ENCODE measurements around the gene STX18.

The STX18 gene

DNA sequence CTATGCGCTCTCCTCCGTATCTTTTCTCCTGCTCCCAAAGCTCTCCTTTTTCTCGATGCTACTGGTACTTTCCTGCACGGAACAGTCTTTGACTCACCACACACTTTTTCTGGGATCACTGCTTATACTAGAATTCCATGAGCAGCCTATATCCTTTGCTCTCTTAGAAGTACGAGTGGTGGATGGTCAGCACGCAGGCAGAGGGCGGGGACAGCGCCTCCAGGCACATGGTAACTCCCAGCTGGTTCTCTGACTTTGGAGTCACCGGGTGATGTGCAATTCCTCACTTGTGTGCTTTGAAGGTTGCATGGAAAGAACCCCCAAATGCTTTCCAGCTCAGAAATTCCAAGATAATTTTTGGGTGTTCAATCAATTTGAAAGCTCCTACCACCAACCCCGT lies 56.0 kb downstream of the STX18 start:
- no peak overlapping the region for H3K23ac ChIP-seq (ENCODE audit: low read length)
- H3K27me3 ChIP-seq (ENCODE audit: insufficient read depth, low read length): no peaks in the 10 kb centered on the region
- H3K4ac ChIP-seq (ENCODE audit: low read depth, low read length): no peak overlapping the region
- H4K91ac ChIP-seq (ENCODE audit: low read depth, low read length): no peak overlapping the region
- no peaks in the 10 kb centered on the region for H3K79me2 ChIP-seq (ENCODE audit: control insufficient read depth, insufficient read depth, low read length, poor library complexity)
- H4K8ac ChIP-seq (ENCODE audit: low read depth, low read length): no peak overlapping the region
- no peak overlapping the region for H2AK5ac ChIP-seq (ENCODE audit: low read length)
- no peak overlapping the region for H3K4me2 ChIP-seq (ENCODE audit: low read length)
- no peak overlapping the region for H2BK12ac ChIP-seq (ENCODE audit: low read length)
- peaks cover 5% of the 10 kb centered on the region in 2 experiments for H3K4me1 ChIP-seq (ENCODE audit: control insufficient read depth in 1 of 2, insufficient read depth in 2 of 2, low read length in 2 of 2)
- no peak overlapping the region for H4K12ac ChIP-seq (ENCODE audit: low read depth, low read length)
- H2AFZ ChIP-seq (ENCODE audit: insufficient read depth, low read length, poor library complexity): no peak overlapping the region
- H3K9me3 ChIP-seq (ENCODE audit: insufficient read depth, low read depth, low read length): no peaks in the 10 kb centered on the region
- H2BK5ac ChIP-seq (ENCODE audit: low read depth, low read length, poor library complexity): no peak overlapping the region
- no peak overlapping the region for H3K4me3 ChIP-seq (ENCODE audit: low read depth, low read length)
- no peak overlapping the region for H3K9ac ChIP-seq (ENCODE audit: low read length)
- peak overlapping the region; percentile 71 for H3K18ac ChIP-seq (ENCODE audit: low read length)
- DNase-seq: no peak
- H3K79me1 ChIP-seq (ENCODE audit: low read length): no peaks in the 10 kb centered on the region
- no peak overlapping the region for H3K27ac ChIP-seq (ENCODE audit: low read depth, low read length)
- H2BK120ac ChIP-seq (ENCODE audit: insufficient read depth, low read length, poor library complexity): no peak overlapping the region
- no CpG with 5 or more reads among the region's 10 CpGs for WGBS (ENCODE audit: extremely low coverage, insufficient coverage, insufficient read length)
- no peak overlapping the region for H3K14ac ChIP-seq (ENCODE audit: low read length)
- H3K36me3 ChIP-seq (ENCODE audit: control insufficient read depth in 1 of 2, insufficient read depth in 2 of 2, low read length in 2 of 2): no peaks in the 10 kb centered on the region

DNA sequence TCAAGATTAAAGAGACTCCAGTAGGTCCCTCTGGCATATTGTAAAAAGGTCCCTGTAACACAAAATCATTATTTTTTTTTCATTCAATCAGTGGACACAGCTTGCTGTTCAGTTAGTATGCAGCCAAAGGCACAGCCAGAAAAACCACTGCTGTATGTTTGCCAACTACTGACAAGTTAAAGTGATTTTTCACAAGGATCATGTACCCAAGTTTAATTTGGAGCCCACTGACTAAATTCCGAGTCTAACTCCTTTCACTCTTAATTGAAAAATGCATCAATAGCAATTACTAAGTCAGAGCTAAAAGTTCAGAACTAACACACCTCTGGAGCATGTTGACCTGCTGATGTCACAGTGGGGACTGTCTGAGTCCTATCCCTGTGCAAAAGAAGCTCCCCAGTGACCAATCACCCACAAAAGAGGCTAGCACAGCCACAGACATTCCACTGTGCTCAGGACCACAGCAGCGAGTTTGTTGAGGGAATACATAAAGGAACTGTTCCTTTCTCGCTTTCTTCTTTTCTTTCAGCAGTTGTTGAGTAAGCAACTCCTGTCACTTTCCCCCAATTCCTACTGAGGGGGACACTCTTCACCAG lies 60.4 kb downstream of the STX18 start:
- no peak overlapping the region for H2BK120ac ChIP-seq (ENCODE audit: insufficient read depth, low read length, poor library complexity)
- H3K27ac ChIP-seq (ENCODE audit: low read depth, low read length): no peak overlapping the region
- no peak overlapping the region for H3K18ac ChIP-seq (ENCODE audit: low read length)
- H3K36me3 ChIP-seq (ENCODE audit: control insufficient read depth in 1 of 2, insufficient read depth in 2 of 2, low read length in 2 of 2): no peaks in the 10 kb centered on the region
- H3K9ac ChIP-seq (ENCODE audit: low read length): no peak overlapping the region
- H3K27me3 ChIP-seq (ENCODE audit: insufficient read depth, low read length): no peaks in the 10 kb centered on the region
- no peak overlapping the region for H2AK5ac ChIP-seq (ENCODE audit: low read length)
- no peak overlapping the region for H3K14ac ChIP-seq (ENCODE audit: low read length)
- H4K8ac ChIP-seq (ENCODE audit: low read depth, low read length): no peak overlapping the region
- H2BK5ac ChIP-seq (ENCODE audit: low read depth, low read length, poor library complexity): no peak overlapping the region
- no peaks in the 10 kb centered on the region for H3K79me2 ChIP-seq (ENCODE audit: control insufficient read depth, insufficient read depth, low read length, poor library complexity)
- H3K4me2 ChIP-seq (ENCODE audit: low read length): no peak overlapping the region
- no peak overlapping the region for H2AFZ ChIP-seq (ENCODE audit: insufficient read depth, low read length, poor library complexity)
- no peak overlapping the region for H4K91ac ChIP-seq (ENCODE audit: low read depth, low read length)
- peaks cover 8% of the 10 kb centered on the region in 2 experiments for H3K4me1 ChIP-seq (ENCODE audit: control insufficient read depth in 1 of 2, insufficient read depth in 2 of 2, low read length in 2 of 2)
- H2BK12ac ChIP-seq (ENCODE audit: low read length): no peak overlapping the region
- DNase-seq: no peak
- H4K12ac ChIP-seq (ENCODE audit: low read depth, low read length): no peak overlapping the region
- H3K4me3 ChIP-seq (ENCODE audit: low read depth, low read length): no peak overlapping the region
- no peaks in the 10 kb centered on the region for H3K79me1 ChIP-seq (ENCODE audit: low read length)
- H3K4ac ChIP-seq (ENCODE audit: low read depth, low read length): no peak overlapping the region
- H3K9me3 ChIP-seq (ENCODE audit: insufficient read depth, low read depth, low read length): no peaks in the 10 kb centered on the region
- H3K23ac ChIP-seq (ENCODE audit: low read length): no peak overlapping the region
- no CpG with 5 or more reads among the region's 3 CpGs for WGBS (ENCODE audit: extremely low coverage, insufficient coverage, insufficient read length)

DNA sequence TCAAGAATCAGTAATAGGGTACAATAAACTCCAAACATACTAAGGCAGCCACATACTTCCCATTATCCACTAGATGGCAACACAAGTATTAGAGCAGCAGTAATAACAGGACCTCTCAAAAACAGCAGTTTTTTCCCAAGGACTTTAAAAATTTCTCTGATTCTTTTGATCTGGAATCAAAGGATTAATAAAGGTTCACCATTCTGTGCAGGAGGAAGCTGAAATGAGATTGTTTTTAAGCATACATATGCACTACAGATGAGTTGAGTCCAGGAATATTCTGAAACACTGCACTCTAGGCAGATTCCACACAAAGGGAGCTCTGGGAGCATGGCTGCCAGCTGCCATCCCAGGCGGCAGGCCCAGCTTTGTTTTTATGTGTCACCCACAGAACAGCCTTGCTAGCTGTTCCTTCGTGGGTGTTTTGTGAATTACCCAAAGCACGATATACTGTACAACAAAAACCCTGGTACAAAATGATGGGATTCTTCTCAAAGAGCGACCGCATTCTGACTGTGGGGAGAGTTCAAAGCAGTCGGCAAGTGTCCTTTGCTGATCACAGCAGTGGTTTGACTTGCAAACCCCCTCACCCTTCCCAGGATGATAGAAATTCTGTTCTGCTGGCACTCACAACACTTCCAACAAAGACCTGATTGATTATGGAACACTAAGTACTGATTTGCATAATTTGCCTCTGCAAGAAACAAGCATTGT lies 61.0 kb downstream of the STX18 start:
- no peak overlapping the region for H2BK12ac ChIP-seq (ENCODE audit: low read length)
- H2BK120ac ChIP-seq (ENCODE audit: insufficient read depth, low read length, poor library complexity): no peak overlapping the region
- no peaks in the 10 kb centered on the region for H3K36me3 ChIP-seq (ENCODE audit: control insufficient read depth in 1 of 2, insufficient read depth in 2 of 2, low read length in 2 of 2)
- H3K4me2 ChIP-seq (ENCODE audit: low read length): no peak overlapping the region
- WGBS (ENCODE audit: extremely low coverage, insufficient coverage, insufficient read length): no CpG with 5 or more reads among the region's 6 CpGs
- no peak overlapping the region for H3K4ac ChIP-seq (ENCODE audit: low read depth, low read length)
- H4K12ac ChIP-seq (ENCODE audit: low read depth, low read length): no peak overlapping the region
- DNase-seq: no peak
- H3K23ac ChIP-seq (ENCODE audit: low read length): no peak overlapping the region
- H3K4me1 ChIP-seq (ENCODE audit: control insufficient read depth in 1 of 2, insufficient read depth in 2 of 2, low read length in 2 of 2): peaks cover 8% of the 10 kb centered on the region in 2 experiments
- H3K18ac ChIP-seq (ENCODE audit: low read length): no peak overlapping the region
- H3K4me3 ChIP-seq (ENCODE audit: low read depth, low read length): no peak overlapping the region
- H2AK5ac ChIP-seq (ENCODE audit: low read length): no peak overlapping the region
- no peak overlapping the region for H3K9ac ChIP-seq (ENCODE audit: low read length)
- no peaks in the 10 kb centered on the region for H3K79me1 ChIP-seq (ENCODE audit: low read length)
- H4K91ac ChIP-seq (ENCODE audit: low read depth, low read length): peak overlapping the region; percentile 29
- peak overlapping the region; percentile 34 for H3K14ac ChIP-seq (ENCODE audit: low read length)
- H3K27ac ChIP-seq (ENCODE audit: low read depth, low read length): no peak overlapping the region
- H3K9me3 ChIP-seq (ENCODE audit: insufficient read depth, low read depth, low read length): no peaks in the 10 kb centered on the region
- H2AFZ ChIP-seq (ENCODE audit: insufficient read depth, low read length, poor library complexity): no peak overlapping the region
- H4K8ac ChIP-seq (ENCODE audit: low read depth, low read length): no peak overlapping the region
- no peaks in the 10 kb centered on the region for H3K27me3 ChIP-seq (ENCODE audit: insufficient read depth, low read length)
- no peaks in the 10 kb centered on the region for H3K79me2 ChIP-seq (ENCODE audit: control insufficient read depth, insufficient read depth, low read length, poor library complexity)
- H2BK5ac ChIP-seq (ENCODE audit: low read depth, low read length, poor library complexity): no peak overlapping the region

DNA sequence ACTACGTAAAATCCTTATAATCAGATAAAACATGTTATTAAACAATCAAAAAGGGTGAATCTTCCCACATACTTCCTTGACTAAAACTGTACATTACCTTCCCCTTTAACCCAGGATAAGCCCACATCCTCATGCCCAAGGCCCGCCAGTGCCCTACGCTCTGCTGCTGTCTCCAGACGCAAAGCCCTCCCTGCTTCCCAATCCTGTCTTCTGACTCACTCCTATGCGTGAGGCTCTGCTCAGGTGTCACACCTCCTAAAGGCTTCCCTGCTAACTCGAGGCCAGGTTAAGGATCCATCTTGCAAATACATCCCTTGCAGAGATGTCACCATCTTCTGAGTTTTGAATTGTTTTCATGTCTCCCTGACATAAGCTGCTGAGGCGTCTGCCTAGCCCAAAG lies 61.6 kb downstream of the STX18 start:
- no peak overlapping the region for H3K4me2 ChIP-seq (ENCODE audit: low read length)
- no CpG with 5 or more reads among the region's 7 CpGs for WGBS (ENCODE audit: extremely low coverage, insufficient coverage, insufficient read length)
- H3K4me3 ChIP-seq (ENCODE audit: low read depth, low read length): no peak overlapping the region
- no peak overlapping the region for H4K91ac ChIP-seq (ENCODE audit: low read depth, low read length)
- H3K14ac ChIP-seq (ENCODE audit: low read length): no peak overlapping the region
- H4K8ac ChIP-seq (ENCODE audit: low read depth, low read length): no peak overlapping the region
- no peak overlapping the region for H4K12ac ChIP-seq (ENCODE audit: low read depth, low read length)
- no peaks in the 10 kb centered on the region for H3K79me2 ChIP-seq (ENCODE audit: control insufficient read depth, insufficient read depth, low read length, poor library complexity)
- peak overlapping the region; percentile 78 for H3K18ac ChIP-seq (ENCODE audit: low read length)
- peaks cover 3 to 5% of the 10 kb centered on the region in 2 experiments for H3K4me1 ChIP-seq (ENCODE audit: control insufficient read depth in 1 of 2, insufficient read depth in 2 of 2, low read length in 2 of 2)
- H3K23ac ChIP-seq (ENCODE audit: low read length): no peak overlapping the region
- H2BK120ac ChIP-seq (ENCODE audit: insufficient read depth, low read length, poor library complexity): peak overlapping the region; percentile 23
- no peak overlapping the region for H3K4ac ChIP-seq (ENCODE audit: low read depth, low read length)
- H3K9ac ChIP-seq (ENCODE audit: low read length): no peak overlapping the region
- peak; percentile 56 to 65 for DNase-seq
- no peak overlapping the region for H2BK5ac ChIP-seq (ENCODE audit: low read depth, low read length, poor library complexity)
- no peaks in the 10 kb centered on the region for H3K9me3 ChIP-seq (ENCODE audit: insufficient read depth, low read depth, low read length)
- peak overlapping the region; percentile 91 for H2AK5ac ChIP-seq (ENCODE audit: low read length)
- H3K27ac ChIP-seq (ENCODE audit: low read depth, low read length): no peak overlapping the region
- peak overlapping the region; percentile 34 for H2BK12ac ChIP-seq (ENCODE audit: low read length)
- H3K79me1 ChIP-seq (ENCODE audit: low read length): no peaks in the 10 kb centered on the region
- H2AFZ ChIP-seq (ENCODE audit: insufficient read depth, low read length, poor library complexity): no peak overlapping the region
- H3K27me3 ChIP-seq (ENCODE audit: insufficient read depth, low read length): no peaks in the 10 kb centered on the region
- no peaks in the 10 kb centered on the region for H3K36me3 ChIP-seq (ENCODE audit: control insufficient read depth in 1 of 2, insufficient read depth in 2 of 2, low read length in 2 of 2)

All from trophoblast cell (in vitro differentiated cells and primary cell).